NOMO-1 (cell line): Measurements from ENCODE around the gene FPGS.

ENCODE experiments used
- DNase-seq, 2 experiments: peaks; one replicate each; lab custom pipeline; 2025; ENCODE audit not compliant: unreplicated experiment in 2 of 2; lab: John Stamatoyannopoulos, UW

Gene FPGS

DNA sequence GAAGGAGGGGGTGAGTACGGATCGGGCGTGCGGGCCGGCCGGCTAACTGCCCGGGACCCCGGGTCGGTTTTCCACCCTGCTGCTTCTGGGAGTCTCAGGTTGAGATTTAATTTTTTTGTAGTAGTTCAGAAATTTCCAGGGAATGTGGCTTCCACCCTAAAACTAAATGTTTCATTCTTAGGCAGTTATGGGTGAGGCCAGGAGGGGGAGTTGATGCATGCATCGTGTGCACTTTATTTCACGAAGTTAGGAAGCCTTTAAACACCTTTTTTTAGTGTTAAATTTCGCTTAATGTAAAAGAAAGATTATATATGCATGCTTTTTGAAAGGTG lies 15.9 kb upstream of the FPGS start:
- no peak for DNase-seq

DNA sequence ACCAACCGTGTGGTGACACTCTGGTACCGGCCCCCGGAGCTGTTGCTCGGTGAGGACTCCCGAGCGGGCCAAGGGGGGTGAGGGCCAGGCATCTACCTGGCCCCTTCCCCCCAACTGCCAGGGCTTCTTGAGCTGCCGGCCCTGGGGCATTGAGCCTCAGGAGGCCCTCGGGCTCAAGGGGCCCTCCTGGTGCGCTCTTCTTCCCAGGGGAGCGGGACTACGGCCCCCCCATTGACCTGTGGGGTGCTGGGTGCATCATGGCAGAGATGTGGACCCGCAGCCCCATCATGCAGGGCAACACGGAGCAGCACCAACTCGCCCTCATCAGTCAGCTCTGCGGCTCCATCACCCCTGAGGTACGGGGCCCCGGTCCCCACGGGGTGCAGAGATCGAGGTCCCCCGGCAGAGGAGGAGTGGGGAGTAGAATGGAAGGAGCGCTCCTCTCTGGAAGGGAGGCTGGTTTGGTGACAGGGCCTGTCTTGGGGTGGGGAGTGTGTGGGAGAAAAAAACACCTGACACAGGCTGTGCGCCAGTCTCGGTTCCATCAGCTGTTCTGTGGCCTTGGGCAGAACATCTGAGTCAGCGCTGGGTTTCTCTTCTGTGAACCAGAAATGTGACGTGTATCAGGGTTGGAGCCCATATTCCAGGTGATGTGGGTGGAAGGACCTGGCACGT lies 14.2 kb upstream of the FPGS start:
- DNase-seq, result no peak

DNA sequence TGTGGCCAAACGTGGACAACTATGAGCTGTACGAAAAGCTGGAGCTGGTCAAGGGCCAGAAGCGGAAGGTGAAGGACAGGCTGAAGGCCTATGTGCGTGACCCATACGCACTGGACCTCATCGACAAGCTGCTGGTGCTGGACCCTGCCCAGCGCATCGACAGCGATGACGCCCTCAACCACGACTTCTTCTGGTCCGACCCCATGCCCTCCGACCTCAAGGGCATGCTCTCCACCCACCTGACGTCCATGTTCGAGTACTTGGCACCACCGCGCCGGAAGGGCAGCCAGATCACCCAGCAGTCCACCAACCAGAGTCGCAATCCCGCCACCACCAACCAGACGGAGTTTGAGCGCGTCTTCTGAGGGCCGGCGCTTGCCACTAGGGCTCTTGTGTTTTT lies 13.5 kb upstream of the FPGS start:
- no peak for DNase-seq

DNA sequence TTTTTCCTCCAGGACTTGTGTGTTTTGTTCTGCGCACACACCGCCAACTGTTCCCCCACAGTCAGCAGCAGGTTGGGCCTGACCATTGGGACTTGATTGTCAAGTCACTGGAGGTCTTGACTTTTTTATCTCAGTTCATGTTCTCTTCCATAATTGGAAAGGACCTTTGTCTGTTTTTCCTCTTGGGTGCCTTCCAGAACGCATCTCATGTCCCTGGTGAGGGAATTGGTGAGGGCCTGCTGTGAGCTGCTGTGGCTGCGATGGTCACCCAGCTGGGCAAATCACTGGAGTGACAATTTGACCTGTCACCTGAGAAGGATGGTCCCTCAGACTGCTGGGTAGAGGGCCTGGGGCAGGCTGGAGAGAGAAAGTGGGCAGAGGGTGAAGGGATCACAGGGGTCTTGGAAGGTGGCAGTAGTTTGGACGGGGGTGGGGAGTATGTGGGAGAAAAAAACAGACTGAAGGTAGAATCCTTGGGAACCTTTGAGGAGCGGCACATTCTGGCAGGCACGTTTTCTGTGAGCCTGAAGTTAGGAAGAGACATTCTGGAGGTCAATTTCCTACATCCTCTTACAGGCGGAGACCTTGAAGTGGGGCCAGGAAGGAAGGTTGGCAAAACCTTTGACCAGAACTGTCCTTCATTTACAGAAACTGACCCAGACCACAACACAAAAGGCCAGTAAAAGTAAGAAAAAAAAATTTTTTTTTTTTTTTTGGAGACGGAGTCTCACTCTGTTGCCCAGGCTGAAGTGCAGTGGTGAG lies 12.4 kb upstream of the FPGS start:
- DNase-seq, result no peak

DNA sequence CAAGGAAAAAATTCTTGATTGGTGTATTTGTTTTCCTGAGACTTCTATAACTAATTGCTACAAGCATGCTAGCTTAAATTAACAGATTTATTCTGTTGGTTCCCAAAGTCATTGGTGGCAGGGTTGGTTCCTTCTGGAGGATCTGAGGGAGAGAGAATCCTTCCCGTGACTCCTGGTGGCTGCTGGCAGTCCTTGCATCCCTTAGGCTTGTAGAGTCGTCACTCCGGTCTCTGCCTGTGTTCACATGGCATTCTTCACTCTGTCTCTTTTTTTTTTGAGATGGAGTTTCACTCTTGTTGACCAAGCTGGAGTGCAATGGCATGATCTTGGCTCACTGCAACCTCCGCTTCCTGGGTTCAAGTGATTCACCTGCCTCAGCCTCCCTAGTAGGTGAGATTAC lies 11.6 kb upstream of the FPGS start:
- DNase-seq, result no peak

DNA sequence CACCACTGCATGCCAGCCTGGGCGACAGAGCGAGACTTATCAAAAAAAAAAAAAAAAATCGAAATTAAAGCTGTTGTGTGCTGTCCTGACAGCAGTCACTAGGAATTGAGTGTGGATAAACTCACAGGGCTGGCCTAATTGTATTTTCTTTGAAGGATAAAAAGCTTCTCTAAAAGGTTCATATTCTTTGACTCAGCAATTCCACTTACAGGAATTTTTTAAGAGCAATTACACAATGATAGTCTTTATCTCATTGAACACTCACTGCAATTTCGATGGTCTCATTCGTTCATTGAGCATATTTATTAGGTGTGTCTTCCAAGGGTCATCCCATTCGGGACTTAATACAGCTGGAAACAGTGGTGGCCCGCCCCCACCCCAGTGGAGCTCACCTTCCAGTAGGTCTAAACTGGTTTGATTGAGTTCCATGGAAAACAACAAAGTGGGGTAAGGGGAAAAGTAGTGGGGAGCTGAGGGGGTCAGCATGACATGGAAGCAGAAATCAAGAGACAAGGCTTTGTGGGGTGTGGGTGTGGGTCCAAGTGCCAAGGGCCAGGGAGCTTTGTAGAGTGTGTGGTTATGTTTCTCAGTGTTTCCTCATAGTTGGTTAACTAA lies 10.2 kb upstream of the FPGS start:
- DNase-seq, result no peak

DNA sequence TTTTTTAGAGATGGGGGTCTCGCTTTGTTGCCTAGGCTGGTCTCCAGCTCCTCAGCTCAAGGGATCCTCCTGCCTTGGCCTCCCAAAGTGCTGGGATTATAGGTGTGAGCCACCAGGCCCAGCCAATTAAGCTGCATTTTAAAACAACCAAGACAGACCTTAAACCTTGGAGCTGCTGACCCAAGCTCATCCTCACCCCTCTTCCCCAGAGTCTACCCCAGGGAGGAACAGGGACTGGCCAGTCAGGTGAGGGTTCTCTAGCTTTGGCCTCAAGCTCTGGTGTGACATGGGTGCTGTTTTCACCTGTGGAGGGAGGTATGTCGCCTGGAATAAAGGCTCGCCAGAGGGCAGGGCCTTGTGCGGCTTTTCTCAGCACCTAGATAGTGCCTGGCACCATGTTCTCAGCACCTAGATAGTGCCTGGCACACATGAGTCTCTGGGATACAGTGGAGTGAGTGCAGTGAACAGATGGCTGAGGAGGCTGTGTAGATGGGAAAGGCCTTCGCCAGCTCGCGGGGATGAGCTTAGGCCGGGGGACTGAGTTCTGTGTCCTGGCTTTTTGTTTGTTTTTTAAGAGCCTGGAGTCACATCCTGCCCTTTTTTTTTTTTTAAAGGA lies 9.5 kb upstream of the FPGS start:
- no peak for DNase-seq

DNA sequence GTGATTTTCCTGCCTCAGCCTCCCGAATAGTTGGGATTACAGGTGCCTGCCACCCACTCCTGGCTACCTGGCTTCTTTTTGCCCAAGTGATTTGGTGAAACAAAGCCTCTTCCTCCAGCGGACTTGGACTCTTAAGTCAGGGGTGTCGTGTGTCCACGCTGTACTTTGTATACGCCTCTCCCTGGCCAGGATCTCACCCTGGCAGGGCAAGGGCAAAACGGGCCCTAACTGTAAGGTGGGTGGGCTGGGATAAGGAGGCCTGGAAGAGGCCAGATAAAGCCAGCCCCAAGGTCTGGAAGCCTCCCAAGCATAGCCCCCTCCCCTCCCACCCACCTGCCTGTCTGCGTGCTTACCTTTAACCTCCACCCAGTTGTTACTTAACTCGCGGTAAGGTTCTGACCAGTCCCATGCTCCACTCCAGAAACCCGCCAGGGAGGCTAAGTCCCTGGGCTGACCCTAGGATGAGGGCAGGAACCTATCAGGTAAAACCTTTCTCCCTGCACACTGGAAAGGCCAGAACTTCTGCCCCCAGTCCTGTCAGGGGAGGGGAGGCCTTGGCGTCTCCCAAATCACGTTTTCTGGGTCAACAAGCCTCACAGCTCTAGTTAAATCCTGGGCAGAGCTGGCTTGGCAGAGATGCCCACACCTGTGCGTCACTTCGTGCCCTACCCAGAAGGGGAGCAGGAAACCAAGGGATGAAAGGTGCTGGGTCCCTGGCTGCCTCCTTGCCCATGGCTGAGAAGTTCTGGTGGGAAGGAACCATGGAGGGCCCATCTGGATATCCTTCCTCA lies 8.5 kb upstream of the FPGS start:
- DNase-seq, result no peak

DNA sequence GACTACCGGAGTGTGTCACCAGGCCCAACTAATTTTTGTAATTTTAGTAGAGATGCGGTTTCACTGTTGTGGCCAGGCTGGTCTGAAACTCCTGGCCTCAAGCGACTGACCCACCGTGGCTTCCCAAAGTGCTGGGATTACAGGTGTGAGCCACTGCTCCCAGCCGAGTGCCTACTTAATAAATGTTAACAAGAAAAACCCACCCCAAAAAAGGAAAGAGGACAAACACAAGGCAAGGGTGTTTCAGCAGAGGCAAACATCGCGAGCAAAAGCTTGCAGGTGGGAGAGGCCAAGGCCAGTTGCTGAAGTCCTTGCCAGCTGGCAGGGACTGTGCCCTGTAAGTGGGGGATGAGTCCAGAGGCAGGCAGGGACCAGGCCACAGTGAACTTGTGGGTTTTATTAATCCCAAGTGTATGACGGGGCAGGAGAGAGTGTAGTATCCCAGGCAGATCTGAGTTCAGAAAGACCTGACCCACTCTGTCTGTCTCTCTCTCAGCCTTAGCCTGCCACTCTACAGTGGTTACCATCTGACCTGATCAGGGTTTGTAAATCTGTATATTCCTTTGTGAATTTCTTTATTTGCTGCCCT lies 6.4 kb upstream of the FPGS start:
- no peak for DNase-seq

DNA sequence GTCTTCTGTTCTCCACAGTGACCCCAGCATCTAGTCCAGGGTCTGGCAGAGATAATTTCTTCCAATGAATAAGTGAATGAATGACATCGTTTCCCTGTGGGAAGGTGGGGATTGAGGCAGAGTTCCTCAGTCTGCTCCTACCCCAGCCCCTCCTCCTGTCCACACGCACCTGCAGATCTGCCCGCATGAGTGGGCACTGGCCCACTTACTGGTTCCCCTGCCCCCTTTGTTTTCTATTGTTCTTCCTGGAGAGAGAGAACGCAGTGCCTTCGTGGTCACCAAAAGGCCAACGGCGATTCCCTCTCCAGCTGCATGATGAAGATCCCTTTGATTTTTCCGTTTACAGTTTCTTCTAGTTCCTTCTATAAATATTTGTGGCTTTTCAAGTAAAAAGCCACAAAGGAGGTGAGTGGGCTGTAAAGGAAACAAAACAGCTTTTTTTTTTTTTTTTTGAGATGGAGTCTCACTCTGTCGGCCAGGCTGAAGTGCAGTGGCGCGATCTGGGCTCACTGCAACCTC lies 5.8 kb upstream of the FPGS start:
- DNase-seq, result peak in 1 of 2 experiments; percentile 38

DNA sequence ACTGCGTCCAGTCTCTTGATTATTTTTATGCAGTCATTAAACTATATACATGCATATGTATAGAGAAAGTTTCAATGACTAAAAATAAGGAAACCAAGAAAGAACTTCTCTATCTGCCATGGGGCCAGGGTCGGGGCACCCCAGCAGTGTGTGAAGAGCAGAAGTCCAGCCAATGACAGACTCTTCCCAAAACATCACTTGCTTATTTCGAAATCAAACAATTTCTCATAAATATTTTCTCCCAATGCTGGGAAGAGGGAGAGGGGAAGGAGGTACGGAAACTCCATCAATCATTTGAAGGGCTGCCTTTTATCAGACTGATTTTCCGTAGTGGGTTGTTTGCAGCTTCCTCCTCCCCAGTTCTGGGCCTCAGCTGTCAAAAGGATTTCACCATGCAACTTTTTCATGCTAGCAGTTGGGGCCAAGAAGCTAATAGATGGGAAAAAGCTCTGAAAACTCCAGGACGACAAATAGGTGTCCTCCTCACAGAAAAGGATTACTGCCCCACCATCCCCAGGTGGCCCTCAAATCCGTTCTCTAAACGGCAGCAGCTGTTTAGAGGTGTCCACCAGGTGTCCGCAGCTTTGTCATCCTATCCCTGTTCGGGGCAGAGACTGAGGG lies 617 bp upstream of the FPGS start:
- peak; percentile 75 to 86 for DNase-seq

DNA sequence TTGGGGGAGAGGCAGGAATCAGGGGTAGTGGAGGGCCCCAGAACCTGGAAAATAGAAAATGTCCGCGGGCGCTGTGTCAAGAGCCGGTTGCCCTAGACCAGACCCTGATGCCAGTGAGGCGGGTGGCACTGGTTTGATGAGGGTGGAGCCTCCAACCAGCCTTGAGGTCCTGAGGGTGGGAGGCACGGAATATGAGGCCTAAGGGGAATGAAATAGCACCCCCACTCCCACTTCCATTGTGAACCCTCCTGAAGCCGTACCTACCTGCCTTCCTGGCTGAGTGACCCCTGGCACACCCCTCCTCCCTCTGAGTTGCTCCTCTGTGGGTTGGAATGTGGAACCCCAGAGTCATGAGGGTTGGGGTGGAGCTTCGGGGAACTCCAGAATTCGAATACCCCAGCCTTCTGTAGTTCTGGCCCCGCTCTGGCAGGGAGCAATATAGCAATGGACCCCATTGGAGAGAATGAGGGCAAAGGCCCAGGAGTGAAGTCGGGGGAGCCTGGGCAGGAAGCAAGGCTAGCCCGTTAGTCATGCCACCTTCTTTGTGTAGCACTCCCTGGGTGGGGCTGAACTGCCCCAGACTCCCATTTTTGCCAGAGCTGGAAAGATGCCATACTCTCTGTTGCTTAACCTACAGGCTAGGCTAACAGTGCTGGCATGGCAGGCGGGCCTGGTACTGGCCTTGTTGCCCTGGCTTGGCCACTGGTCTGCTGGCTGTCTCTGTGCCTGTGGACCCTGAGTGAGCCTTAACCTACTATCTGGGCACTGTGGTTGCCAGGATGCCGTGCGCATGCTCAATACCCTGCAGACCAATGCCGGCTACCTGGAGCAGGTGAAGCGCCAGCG lies 1.0 kb downstream of the FPGS start:
- DNase-seq, result no peak

DNA sequence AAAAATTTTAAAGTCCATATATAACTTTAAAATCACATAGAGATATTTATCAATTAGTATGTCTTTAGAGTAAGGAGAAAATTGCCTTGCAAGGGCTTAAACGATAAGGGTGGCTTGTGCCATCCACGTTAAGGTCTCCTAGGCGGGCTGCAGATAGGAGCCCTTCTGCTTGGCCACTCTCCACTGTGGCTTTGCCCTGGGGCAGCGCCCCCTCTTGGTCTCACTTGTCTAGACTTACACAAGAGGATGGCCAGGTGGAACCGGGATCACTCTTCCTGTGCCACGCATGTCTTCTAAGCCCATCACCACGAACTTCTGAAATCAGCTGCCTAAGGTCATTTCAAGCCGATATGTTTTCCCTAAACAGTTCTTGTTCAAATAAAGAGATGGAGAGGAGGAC lies 2.9 kb downstream of the FPGS start:
- DNase-seq, result peak in 1 of 2 experiments; percentile 15

DNA sequence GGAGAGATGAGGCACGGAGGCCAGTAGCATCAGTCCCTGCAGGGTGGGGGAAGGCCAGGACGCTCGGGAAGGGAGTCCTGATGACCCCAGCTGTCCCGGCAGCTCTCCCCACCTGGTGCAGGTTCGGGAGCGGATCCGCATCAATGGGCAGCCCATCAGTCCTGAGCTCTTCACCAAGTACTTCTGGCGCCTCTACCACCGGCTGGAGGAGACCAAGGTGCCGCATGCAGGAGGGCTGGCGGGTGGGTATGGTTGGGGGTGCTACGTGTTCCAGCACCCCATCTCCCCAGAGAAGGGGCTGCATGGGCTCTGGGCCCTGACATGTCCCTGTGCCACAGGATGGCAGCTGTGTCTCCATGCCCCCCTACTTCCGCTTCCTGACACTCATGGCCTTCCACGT lies 4.2 kb downstream of the FPGS start:
- no peak for DNase-seq

DNA sequence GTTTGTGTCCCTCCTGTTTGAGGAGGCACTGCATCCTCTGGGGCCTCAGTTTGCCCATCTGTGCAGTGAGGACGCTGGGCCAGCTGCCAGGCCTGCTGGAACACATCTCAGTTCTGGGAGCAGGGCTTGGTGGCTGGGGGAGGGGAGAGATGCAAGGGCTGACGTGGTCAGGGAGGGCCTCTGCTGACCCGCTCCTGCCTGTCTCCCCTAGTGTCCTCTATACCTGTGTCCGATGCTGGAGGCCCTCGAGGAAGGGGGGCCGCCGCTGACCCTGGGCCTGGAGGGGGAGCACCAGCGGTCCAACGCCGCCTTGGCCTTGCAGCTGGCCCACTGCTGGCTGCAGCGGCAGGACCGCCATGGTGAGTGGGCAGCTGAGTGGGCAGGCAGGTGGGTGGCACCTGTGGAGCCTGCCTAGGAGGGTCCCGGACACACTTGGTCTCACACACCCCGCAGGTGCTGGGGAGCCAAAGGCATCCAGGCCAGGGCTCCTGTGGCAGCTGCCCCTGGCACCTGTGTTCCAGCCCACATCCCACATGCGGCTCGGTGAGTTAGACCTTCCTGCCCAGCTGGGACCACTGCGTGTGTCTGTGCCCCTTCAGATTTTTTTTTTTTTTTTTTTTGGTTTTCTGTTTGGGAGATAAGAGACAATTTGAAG lies 5.8 kb downstream of the FPGS start:
- DNase-seq, result no peak

DNA sequence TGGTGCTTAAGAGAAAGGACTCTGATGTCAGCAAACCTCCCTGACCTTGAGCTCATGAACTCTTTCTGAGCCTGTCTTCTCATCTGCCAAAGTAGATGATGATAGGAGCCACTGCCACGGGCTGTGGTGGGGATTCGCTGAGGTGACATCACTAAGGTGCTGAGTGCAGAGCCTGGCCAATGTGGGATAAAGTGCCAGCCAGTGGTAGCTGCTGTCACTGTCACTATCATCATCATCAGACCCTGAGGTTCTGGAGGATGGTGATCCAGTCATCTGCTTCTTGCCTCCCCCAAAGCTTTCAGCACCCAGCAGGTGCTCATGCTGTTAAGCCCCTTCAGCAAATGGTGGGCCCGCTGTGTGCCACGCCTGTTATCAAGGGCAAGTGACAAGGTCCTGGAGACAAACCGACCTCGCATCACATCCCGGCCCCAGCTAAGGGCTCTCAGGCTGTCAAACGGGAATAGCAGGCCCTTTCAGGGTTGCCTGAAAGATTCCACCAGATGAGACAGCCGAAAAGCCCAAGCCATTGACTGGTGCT lies 6.4 kb downstream of the FPGS start:
- no peak for DNase-seq

DNA sequence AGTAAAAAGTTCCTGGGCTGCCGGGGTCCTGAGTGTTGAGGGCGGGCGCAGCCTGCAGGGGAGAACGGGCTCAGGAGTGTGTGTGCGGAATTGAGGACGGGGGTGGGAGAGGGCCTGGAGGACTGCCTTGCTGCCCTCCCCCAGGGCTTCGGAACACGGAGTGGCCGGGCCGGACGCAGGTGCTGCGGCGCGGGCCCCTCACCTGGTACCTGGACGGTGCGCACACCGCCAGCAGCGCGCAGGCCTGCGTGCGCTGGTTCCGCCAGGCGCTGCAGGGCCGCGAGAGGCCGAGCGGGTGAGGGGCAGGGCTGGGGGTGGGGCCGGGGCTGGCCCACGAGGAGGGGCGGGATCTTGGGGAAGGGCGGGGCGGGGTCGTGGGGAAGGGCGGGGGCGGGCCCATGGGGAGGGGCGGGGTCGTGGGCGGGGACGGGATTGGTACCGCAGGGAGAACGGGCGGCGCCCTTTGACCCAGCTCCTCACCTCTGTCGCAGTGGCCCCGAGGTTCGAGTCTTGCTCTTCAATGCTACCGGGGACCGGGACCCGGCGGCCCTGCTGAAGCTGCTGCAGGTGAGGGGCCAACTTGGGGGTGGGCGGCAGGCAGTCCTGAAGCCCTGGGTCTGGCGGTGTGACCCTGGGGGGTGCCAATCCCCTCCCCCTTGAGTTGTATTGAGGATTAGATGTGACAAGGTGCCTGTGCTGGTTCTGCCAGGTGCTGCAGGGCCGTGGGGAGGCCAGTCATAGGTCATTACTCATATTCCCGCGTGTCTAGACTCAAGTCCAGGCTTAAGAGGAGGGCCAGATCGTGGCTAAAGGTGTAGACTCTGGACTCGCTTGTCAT lies 7.1 kb downstream of the FPGS start:
- no peak for DNase-seq
